T-helper 2 cell treated with Interferon-gamma antibody and Interleukin-4, amounts not matched to agents 5 μg/mL and 100 μg/mL, for 36 hours (primary cell): Measurements from ENCODE around the gene PRKCG.
A peak's percentile ranks its signal among the peaks of the same experiment; 100 is the strongest.

Experiments used
- DNase-seq: peaks from one replicate; pipeline ENCODE4 v3.0.0; 2021; ENCODE audit warnings: low spot score
- H3K27ac Mint-ChIP-seq: one replicate; pipeline ENCODE4 v1.8.0; 2021; ENCODE audit warnings: mild to moderate bottlenecking, mixed read lengths
- H3K27me3 Mint-ChIP-seq: one replicate; pipeline ENCODE4 v1.8.0; 2021; ENCODE audit warnings: low read depth, mixed read lengths
- H3K36me3 Mint-ChIP-seq: one replicate; pipeline ENCODE4 v1.8.0; 2021; ENCODE audit warnings: low read depth, mixed read lengths
- H3K4me1 Mint-ChIP-seq: one replicate; pipeline ENCODE4 v1.8.0; 2021; ENCODE audit warnings: low read depth, mixed read lengths
- H3K4me3 Mint-ChIP-seq: one replicate; pipeline ENCODE4 v1.8.0; 2022; ENCODE audit warnings: mild to moderate bottlenecking, moderate library complexity, mixed read lengths
- H3K9me3 Mint-ChIP-seq: one replicate; pipeline ENCODE4 v1.8.0; 2021; ENCODE audit warnings: mixed read lengths

The PRKCG gene

GRCh38 chr19:53897459-53897858, 15.5 kb downstream of the PRKCG start:
- no peak for DNase-seq
- H3K4me3 Mint-ChIP-seq, result no peak overlapping the region
- peaks cover 9% of the 10 kb centered on the region for H3K27me3 Mint-ChIP-seq
- H3K36me3 Mint-ChIP-seq, result no peaks in the 10 kb centered on the region
- no peak overlapping the region for H3K27ac Mint-ChIP-seq
- no peaks in the 10 kb centered on the region for H3K9me3 Mint-ChIP-seq
- H3K4me1 Mint-ChIP-seq, result peaks cover 5% of the 10 kb centered on the region

DNA sequence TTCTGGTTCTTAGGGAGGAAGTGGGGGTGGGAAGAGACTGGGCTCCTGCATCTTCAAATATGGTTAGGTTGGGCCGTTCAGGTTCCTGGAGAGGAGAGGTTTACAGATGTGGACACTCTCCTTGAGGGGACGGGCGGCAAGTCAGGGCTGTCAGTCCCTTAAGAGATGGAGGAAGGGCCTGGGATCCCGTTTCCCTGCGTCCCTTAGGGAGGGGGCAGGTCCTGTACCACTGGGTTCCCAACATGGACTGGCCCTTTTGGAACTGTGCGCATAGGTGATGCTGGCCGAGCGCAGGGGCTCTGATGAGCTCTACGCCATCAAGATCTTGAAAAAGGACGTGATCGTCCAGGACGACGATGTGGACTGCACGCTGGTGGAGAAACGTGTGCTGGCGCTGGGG, 16.2 kb downstream of the PRKCG start:
- peaks cover 9% of the 10 kb centered on the region for H3K27me3 Mint-ChIP-seq
- peaks cover 5% of the 10 kb centered on the region for H3K4me1 Mint-ChIP-seq
- H3K4me3 Mint-ChIP-seq, result no peak overlapping the region
- H3K36me3 Mint-ChIP-seq, result no peaks in the 10 kb centered on the region
- H3K9me3 Mint-ChIP-seq, result no peaks in the 10 kb centered on the region
- no peak for DNase-seq
- no peak overlapping the region for H3K27ac Mint-ChIP-seq

- DNase-seq, result no peak
- Mint-ChIP-seq H3K4me3 (no peak overlapping the region), H3K27me3 (peaks cover 9% of the 10 kb centered on the region), H3K27ac (no peak overlapping the region), H3K4me1 (peaks cover 5% of the 10 kb centered on the region), H3K36me3 (no peaks in the 10 kb centered on the region), H3K9me3 (no peaks in the 10 kb centered on the region)
These were observed 16.8 kb downstream of the PRKCG start for GRCh38 chr19:53898636-53899341.

GRCh38 chr19:53900191-53900860, 18.3 kb downstream of the PRKCG start:
- no peak for DNase-seq
- no peaks in the 10 kb centered on the region for H3K9me3 Mint-ChIP-seq
- peaks cover 7% of the 10 kb centered on the region for H3K4me1 Mint-ChIP-seq
- no peaks in the 10 kb centered on the region for H3K36me3 Mint-ChIP-seq
- H3K4me3 Mint-ChIP-seq, result no peak overlapping the region
- H3K27me3 Mint-ChIP-seq, result peaks cover 12% of the 10 kb centered on the region
- H3K27ac Mint-ChIP-seq, result no peak overlapping the region

GRCh38 chr19:53903055-53903680, 21.2 kb downstream of the PRKCG start:
- peaks cover 28% of the 10 kb centered on the region for H3K27me3 Mint-ChIP-seq
- no peaks in the 10 kb centered on the region for H3K9me3 Mint-ChIP-seq
- DNase-seq, result no peak
- peaks cover 13% of the 10 kb centered on the region for H3K4me1 Mint-ChIP-seq
- H3K36me3 Mint-ChIP-seq, result no peaks in the 10 kb centered on the region
- no peak overlapping the region for H3K27ac Mint-ChIP-seq
- H3K4me3 Mint-ChIP-seq, result no peak overlapping the region

- no peaks in the 10 kb centered on the region for H3K36me3 Mint-ChIP-seq
- H3K4me3 Mint-ChIP-seq, result no peak overlapping the region
- H3K27me3 Mint-ChIP-seq, result peaks cover 39% of the 10 kb centered on the region
- H3K4me1 Mint-ChIP-seq, result peaks cover 11% of the 10 kb centered on the region
- no peaks in the 10 kb centered on the region for H3K9me3 Mint-ChIP-seq
- H3K27ac Mint-ChIP-seq, result no peak overlapping the region
- no peak for DNase-seq
These were observed 22.9 kb downstream of the PRKCG start for GRCh38 chr19:53904909-53905308.

DNA sequence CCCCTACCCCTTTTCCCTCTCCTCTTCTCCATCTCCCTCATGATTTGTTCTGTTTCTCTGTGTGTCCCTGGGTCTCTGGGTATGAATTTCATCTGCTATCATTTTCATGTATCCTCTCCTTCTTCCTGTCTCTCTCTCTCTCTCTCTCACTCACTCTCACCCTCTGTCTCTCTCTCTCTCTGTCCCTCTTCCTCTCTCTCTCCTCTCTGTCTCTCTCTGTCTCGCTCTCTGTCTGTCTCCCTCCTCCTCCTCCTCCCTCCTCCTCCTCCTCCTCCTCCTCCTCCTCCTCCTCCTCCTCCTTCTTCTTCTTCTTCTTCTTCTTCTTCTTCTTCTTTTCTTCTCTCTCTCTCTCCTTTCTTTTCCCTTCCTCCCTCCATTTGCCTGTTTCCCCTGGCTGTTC, 23.8 kb downstream of the PRKCG start:
- H3K4me3 Mint-ChIP-seq, result no peak overlapping the region

GRCh38 chr19:53906211-53907192, 24.5 kb downstream of the PRKCG start:
- no peak overlapping the region for H3K27ac Mint-ChIP-seq
- H3K27me3 Mint-ChIP-seq, result peaks cover 54% of the 10 kb centered on the region
- no peaks in the 10 kb centered on the region for H3K36me3 Mint-ChIP-seq
- H3K4me1 Mint-ChIP-seq, result peaks cover 11% of the 10 kb centered on the region
- no peak overlapping the region for H3K4me3 Mint-ChIP-seq
- H3K9me3 Mint-ChIP-seq, result no peaks in the 10 kb centered on the region
- peak; percentile 49 for DNase-seq

More for the DNA sequence above, 23.8 kb downstream of the PRKCG start:
- Mint-ChIP-seq H3K27ac (no peak overlapping the region), H3K4me1 (peaks cover 11% of the 10 kb centered on the region), H3K36me3 (no peaks in the 10 kb centered on the region), H3K9me3 (no peaks in the 10 kb centered on the region), H3K27me3 (peaks cover 48% of the 10 kb centered on the region)
- DNase-seq, result no peak

DNA sequence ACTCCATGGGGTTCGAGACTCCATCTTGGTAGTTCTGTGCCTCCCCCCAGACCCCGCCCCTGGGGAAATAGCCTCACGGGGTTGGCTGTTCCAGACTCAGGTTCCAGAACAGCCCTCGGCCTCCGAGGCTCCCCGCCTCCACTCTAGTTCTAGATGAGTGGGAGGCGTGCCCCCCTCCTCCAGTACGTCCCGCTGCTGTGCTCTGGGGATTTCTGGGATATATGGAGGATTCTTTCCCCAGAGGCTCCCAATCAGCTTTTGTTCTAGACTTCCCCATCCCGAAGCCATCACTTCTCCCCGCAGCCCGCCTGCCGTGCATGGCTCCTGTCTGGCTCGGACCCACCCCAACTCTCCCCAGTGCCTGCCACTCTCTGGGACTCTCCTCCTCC, 25.2 kb downstream of the PRKCG start:
- Mint-ChIP-seq H3K36me3 (no peaks in the 10 kb centered on the region), H3K27me3 (peaks cover 59% of the 10 kb centered on the region), H3K9me3 (no peaks in the 10 kb centered on the region), H3K4me1 (peaks cover 11% of the 10 kb centered on the region), H3K4me3 (no peak overlapping the region), H3K27ac (no peak overlapping the region)
- DNase-seq, result no peak

DNA sequence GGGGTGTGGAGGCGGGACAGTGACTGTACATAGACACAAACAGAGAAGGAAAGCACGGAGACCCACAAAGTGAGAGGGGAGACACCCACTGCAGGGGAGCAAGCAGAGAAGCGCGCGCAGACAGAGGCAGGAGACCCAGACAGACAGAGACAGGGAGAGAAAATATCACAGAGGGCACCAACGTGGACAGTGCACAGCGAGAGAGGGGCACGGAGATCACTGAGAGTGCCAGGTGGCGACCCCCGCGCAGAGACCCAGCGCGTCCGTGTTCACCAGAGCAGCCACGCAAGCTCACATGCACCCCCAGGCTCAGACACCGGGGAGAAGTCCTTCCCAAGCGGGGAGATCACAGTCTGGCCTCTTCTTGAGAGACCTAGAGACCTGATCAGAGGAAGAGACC, 25.7 kb downstream of the PRKCG start:
- peaks cover 11% of the 10 kb centered on the region for H3K4me1 Mint-ChIP-seq
- no peak for DNase-seq
- no peaks in the 10 kb centered on the region for H3K9me3 Mint-ChIP-seq
- peak overlapping the region; percentile 1 for H3K4me3 Mint-ChIP-seq
- no peaks in the 10 kb centered on the region for H3K36me3 Mint-ChIP-seq
- H3K27ac Mint-ChIP-seq, result no peak overlapping the region
- peaks cover 59% of the 10 kb centered on the region for H3K27me3 Mint-ChIP-seq

GRCh38 chr19:53908106-53908934, 26.3 kb downstream of the PRKCG start:
- DNase-seq, result peak; percentile 37
- Mint-ChIP-seq H3K27ac (peak overlapping the region; percentile 27), H3K4me3 (peak overlapping the region; percentile 22), H3K27me3 (peaks cover 59% of the 10 kb centered on the region), H3K36me3 (no peaks in the 10 kb centered on the region), H3K9me3 (no peaks in the 10 kb centered on the region), H3K4me1 (peaks cover 11% of the 10 kb centered on the region)

DNA sequence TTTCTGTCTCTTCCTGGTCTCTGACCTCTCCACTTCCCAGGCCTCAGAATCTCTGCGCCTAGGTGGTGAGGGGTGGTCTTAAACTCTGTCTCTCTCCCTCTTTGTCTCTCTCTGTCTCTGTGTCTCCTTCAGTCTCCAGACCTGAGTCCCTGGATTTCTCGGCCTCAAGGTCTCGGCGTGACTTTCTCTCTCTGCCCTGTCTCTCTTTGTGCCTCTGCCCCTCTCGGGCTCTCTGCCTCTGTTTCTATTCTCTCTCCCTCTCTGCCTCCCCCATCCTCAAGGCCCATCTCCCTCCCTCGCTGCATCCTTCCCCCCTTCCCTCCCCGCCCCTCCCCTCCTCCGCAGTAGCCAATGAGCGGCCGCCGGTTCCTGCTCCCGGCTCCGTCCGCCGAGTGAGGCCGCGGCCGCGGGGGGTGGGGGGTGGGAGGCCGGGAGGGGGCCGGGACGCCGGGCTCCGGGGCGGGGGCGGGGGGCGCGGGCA, 27.0 kb downstream of the PRKCG start, which contains the start of gene CACNG7:
Gene CACNG7, plus strand, starts transcription at position 344 of the 481 bp plus-strand sequence. CDS start 3,554 bp downstream, outside the sequence.
- H3K4me3 Mint-ChIP-seq, result peak within 1 kb of the TSS; percentile 22
- H3K4me1 Mint-ChIP-seq, result peaks cover 11% of the 10 kb centered on the region
- peak within 1 kb of the TSS; percentile 27 for H3K27ac Mint-ChIP-seq
- no peaks in the 10 kb centered on the region for H3K9me3 Mint-ChIP-seq
- H3K36me3 Mint-ChIP-seq, result no peaks in the 10 kb centered on the region
- DNase-seq, result no peak
- H3K27me3 Mint-ChIP-seq, result peaks cover 59% of the 10 kb centered on the region
